ENCODE measurements around the gene FAM107B. TPM values are rescaled to one million over a fixed set of nuclear protein-coding genes. Genes with fewer than 3 reads are reported as not detected.

Gene FAM107B
- total and polyA plus RNA-seq, 2 of the 8 experiments (the other 6 are each of a cell fraction or from before 2014, with no cell fraction given): 7.5 to 28.1 TPM

- TF ChIP-seq ATF2 (IDR thresholded peaks at IDR 0.05; ENCODE audit: low read length): no peak
- TF ChIP-seq TAF1 (IDR thresholded peaks at IDR 0.05; ENCODE audit: low read depth, low read length): no peak
- no peak for TF ChIP-seq CTBP2 (IDR thresholded peaks at IDR 0.05; ENCODE audit: borderline replicate concordance, insufficient read depth, insufficient read length, low read length)
- no peak for TF ChIP-seq EGR1 (IDR thresholded peaks at IDR 0.05; ENCODE audit: borderline replicate concordance, low read depth, low read length)
- no peak for TF ChIP-seq SP1 (IDR thresholded peaks at IDR 0.05; ENCODE audit: low read depth, low read length)
- no peak for TF ChIP-seq KDM5A (IDR thresholded peaks at IDR 0.05; ENCODE audit: low read length)
These were observed 205.2 kb downstream of the FAM107B start (continued) for GRCh38 chr10:14569274-14570060.

Measured in H1 (cell line).